Measurements from ENCODE around the gene GRAP. TPM values are rescaled to one million over a fixed set of nuclear protein-coding genes. Genes with fewer than 3 reads are reported as not detected.

GRAP gene
- polyA plus RNA-seq, 1 donor: 2.9 TPM

Other genes with a start within 250 kb of the GRAP start
- 49.5 TPM for gene PRPSAP2, start 188.8 kb downstream of the GRAP start, polyA plus RNA-seq
- gene SLC5A10, start 94.8 kb downstream of the GRAP start, polyA plus RNA-seq: 0.30 TPM
- gene FAM83G, start 42.2 kb downstream of the GRAP start, polyA plus RNA-seq: 35.6 TPM
- 3.4 TPM for gene GRAPL, start 80.6 kb upstream of the GRAP start, polyA plus RNA-seq
- 24.2 TPM for gene EPN2, start 190.4 kb upstream of the GRAP start, polyA plus RNA-seq

All from large intestine (tissue), 1 donor.